Kidney (tissue), 14 donors: ENCODE measurements around the gene SEC23B. TPM values are rescaled to one million over a fixed set of nuclear protein-coding genes. Genes with fewer than 3 reads are reported as not detected.
A peak's percentile ranks its signal among the peaks of the same experiment; 100 is the strongest.

Experiments
- DNase-seq, 5 donors: peaks; one replicate each; pipeline ENCODE4 v3.0.0-alpha.2; 2013 to 2020
- FAIRE-seq: peaks from 2 replicates; lab custom pipeline; 2012; peaks lifted over from hg19 to GRCh38; lab: Jason Lieb, UNC
- H3K27ac ChIP-seq, 2 donors: one replicate each; pipeline ENCODE4 v1.7.0; 2013; ENCODE audit warnings: low read depth in 2 of 2, low read length in 2 of 2, inconsistent platforms in 1 of 2
- H3K27me3 ChIP-seq: one replicate; pipeline ENCODE4 v1.7.1; 2013; ENCODE audit warnings: low read length, inconsistent platforms; ENCODE audit not compliant: control insufficient read depth, insufficient read depth
- H3K36me3 ChIP-seq, 3 donors: one replicate each; pipeline versions ENCODE4 v1.7.0 to v1.7.1; 2013; ENCODE audit warnings: low read length in 3 of 3, control low read depth in 1 of 3, inconsistent platforms in 1 of 3; ENCODE audit not compliant: insufficient read depth in 3 of 3, control insufficient read depth in 2 of 3
- H3K4me1 ChIP-seq, 3 donors: one replicate each; pipeline versions ENCODE4 v1.7.0 to v1.7.1; 2013; ENCODE audit warnings: low read length in 3 of 3, inconsistent platforms in 1 of 3, low read depth in 1 of 3; ENCODE audit not compliant: control insufficient read depth in 2 of 3, insufficient read depth in 2 of 3
- H3K4me3 ChIP-seq, 3 donors: one replicate each; pipeline versions ENCODE4 v1.7.0 to v1.8.1; 2013; ENCODE audit warnings: low read length in 3 of 3, control low read depth in 1 of 3, inconsistent platforms in 1 of 3
- H3K9ac ChIP-seq, 3 donors: one replicate each; pipeline versions ENCODE4 v1.7.0 to v1.7.1; 2013; ENCODE audit warnings: low read length in 3 of 3, control low read depth in 1 of 3, inconsistent platforms in 1 of 3
- H3K9me3 ChIP-seq, 3 donors: one replicate each; pipeline versions ENCODE4 v1.7.0 to v1.7.1; 2013; ENCODE audit warnings: low read length in 3 of 3, control low read depth in 1 of 3, inconsistent platforms in 1 of 3; ENCODE audit not compliant: control insufficient read depth in 2 of 3, insufficient read depth in 1 of 3
- CTCF ChIP-seq: IDR thresholded peaks from 3 replicates; pipeline ENCODE4 v1.5.1; 2012; ENCODE audit warnings: mild to moderate bottlenecking, moderate library complexity, borderline replicate concordance; ENCODE audit not compliant: insufficient read depth; ENCODE audit errors: extremely low read depth
- intact Hi-C: fragments of 100-400 bp; cut with DNase I; formaldehyde crosslinking; loops from one replicate; pipeline ENCODE4 v1.11.1; 2022
- polyA plus RNA-seq: library from polyadenylated mRNA; stranded (reverse); fragments of 350-450 nt; fragmentation: Illumina TruSeq; extraction: RNeasy Lipid Tissue Mini Kit (QIAGEN cat#74804); gene quantifications from one replicate; pipeline ENCODE4 v1.2.3, GENCODE V29; 2014; ENCODE audit warnings: low read depth, low replicate concordance; ENCODE audit not compliant: insufficient read depth
- total RNA-seq: library from RNA; stranded (reverse); fragmentation: NEBNext Ultra II Directional; extraction: Animal tissue kit (Norgen Biotek cat#: 25700); gene quantifications from one replicate; pipeline ENCODE4 v1.2.1, GENCODE V29; 2021
- donor health status: control.
- donor health status: control.
- donor health status: control.
- donor health status: control.
- donor health status: control.
- donor health status: DM: yes; HTN: yes; CAD: no.
- donor health status: Normal renal cell carcinoma (clear cell type).

Gene SEC23B
- total and polyA plus RNA-seq, 2 donors from 2014 or later = 46.4 to 67.3 TPM

DNA sequence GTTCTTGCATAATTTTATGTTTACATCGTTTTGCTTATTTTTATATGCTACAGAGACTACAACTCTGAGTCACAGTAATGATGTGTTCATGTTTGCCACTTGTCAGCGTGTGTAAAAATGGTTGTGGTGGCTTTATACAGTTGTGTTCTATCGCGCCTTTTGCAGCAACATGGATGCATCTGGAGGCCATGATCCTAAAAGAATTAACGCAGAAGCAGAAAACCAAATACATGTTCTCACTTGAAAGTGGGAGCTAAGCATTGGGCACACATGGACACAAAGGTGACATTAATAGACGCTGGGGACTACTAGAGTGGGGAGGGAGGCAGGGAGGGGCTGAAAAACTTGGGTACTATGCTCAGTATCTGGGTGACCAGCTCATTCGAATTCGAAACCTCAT is 996 bp upstream of the SEC23B start:
- peak in 2 of 5 donors; percentile 15 to 40 for DNase-seq
- Histone ChIP-seq H3K27me3 (no peaks in the 10 kb centered on the region), H3K4me1 (peaks cover 0 to 7% (median 0%) of the 10 kb centered on the region in 3 donors), H3K9ac (peak overlapping the region; percentile 84 to 89 (median 87)), H3K36me3 (peaks cover 0 to 3% (median 0%) of the 10 kb centered on the region in 3 donors), H3K4me3 (peak overlapping the region; percentile 92 to 98 (median 98)), H3K27ac (peak overlapping the region; percentile 98 to 100), H3K9me3 (no peaks in the 10 kb centered on the region)
- TF ChIP-seq CTCF = no peak
- no peak for FAIRE-seq
- intact Hi-C loops = no loop called here

- no peak for FAIRE-seq
- Histone ChIP-seq H3K9ac (no peak overlapping the region), H3K27me3 (no peaks in the 10 kb centered on the region), H3K27ac (no peak overlapping the region), H3K9me3 (no peaks in the 10 kb centered on the region), H3K4me3 (no peak overlapping the region), H3K36me3 (peaks cover 0 to 8% (median 0%) of the 10 kb centered on the region in 3 donors), H3K4me1 (peaks cover 0 to 7% (median 0%) of the 10 kb centered on the region in 3 donors)
- DNase-seq = no peak
- no peak for TF ChIP-seq CTCF
- intact Hi-C loops = no loop called here
Measured at GRCh38 chr20:18511571-18511970, 3.8 kb downstream of the SEC23B start.

DNA sequence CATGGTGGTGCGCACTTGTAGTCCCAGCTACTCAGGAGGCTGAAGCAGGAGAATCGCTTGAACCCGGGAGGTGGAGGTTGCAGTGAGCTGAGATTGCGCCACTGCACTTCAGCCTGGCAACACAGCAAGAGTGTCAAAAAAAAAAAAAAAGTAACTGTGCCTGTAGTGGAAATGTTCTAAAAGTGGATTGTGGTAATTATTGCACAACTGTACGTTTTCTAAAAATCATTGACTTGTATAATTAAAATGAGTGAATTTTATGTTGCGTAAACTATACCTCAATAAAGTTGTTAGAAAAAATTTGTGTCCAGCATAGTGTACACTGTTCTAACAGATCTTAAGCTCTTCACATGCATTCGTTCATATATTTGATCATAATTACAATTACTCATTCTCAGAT is 5.5 kb downstream of the SEC23B start:
- TF ChIP-seq CTCF = no peak
- no peaks in the 10 kb centered on the region for H3K27me3 ChIP-seq
- H3K4me1 ChIP-seq = peaks cover 0 to 3% (median 0%) of the 10 kb centered on the region in 3 donors
- no peak overlapping the region for H3K9ac ChIP-seq
- peaks cover 0 to 8% (median 0%) of the 10 kb centered on the region in 3 donors for H3K36me3 ChIP-seq
- H3K4me3 ChIP-seq = no peak overlapping the region
- intact Hi-C loops = no loop called here
- no peak for DNase-seq
- no peaks in the 10 kb centered on the region for H3K9me3 ChIP-seq
- no peak overlapping the region for H3K27ac ChIP-seq
- no peak for FAIRE-seq

- no peak for DNase-seq
- intact Hi-C loops = no loop called here
- FAIRE-seq = no peak
- Histone ChIP-seq H3K9me3 (no peaks in the 10 kb centered on the region), H3K36me3 (peaks cover 0 to 8% (median 0%) of the 10 kb centered on the region in 3 donors), H3K27ac (no peak overlapping the region), H3K4me3 (no peak overlapping the region), H3K4me1 (no peaks in the 10 kb centered on the region), H3K27me3 (no peaks in the 10 kb centered on the region), H3K9ac (no peak overlapping the region)
- no peak for TF ChIP-seq CTCF
Measured at GRCh38 chr20:18514127-18514526, 6.4 kb downstream of the SEC23B start.
